GM06990 (cell line): Measurements from ENCODE around the gene PNPLA2.
A peak's percentile ranks its signal among the peaks of the same experiment; 100 is the strongest.

Experiments used
- DNase-seq: peaks from one replicate; pipeline ENCODE4 v3.0.0-alpha.2; 2011; ENCODE audit not compliant: insufficient read length; ENCODE audit errors: extremely low read depth
- H3K27me3 ChIP-seq: replicated peaks from 2 replicates; pipeline ENCODE4 v1.6.0; 2011; ENCODE audit warnings: low read length; ENCODE audit not compliant: control insufficient read depth, insufficient read depth
- H3K36me3 ChIP-seq: 2 replicates; pipeline ENCODE4 v1.5.1; 2011; ENCODE audit warnings: low read length; ENCODE audit not compliant: control insufficient read depth, insufficient read depth
- H3K4me3 ChIP-seq: replicated peaks from 2 replicates; pipeline ENCODE4 v1.5.1; 2011; ENCODE audit warnings: low read depth, mild to moderate bottlenecking, control low read depth, low read length
- TF ChIP-seq, protein P1 (sequence below): IDR thresholded peaks from 2 replicates; pipeline ENCODE4 v1.5.1; 2011; ENCODE audit warnings: low read length, control low read depth, mild to moderate bottlenecking, inconsistent platforms; ENCODE audit not compliant: insufficient read depth, poor library complexity, severe bottlenecking

PNPLA2 gene

GRCh38 chr11:818396-819128, at the start of gene PNPLA2:
Gene PNPLA2, plus strand, starts transcription at chr11:818914. Its CDS starts 805 bp downstream, at chr11:819719.
- Histone ChIP-seq H3K4me3 (peak within 1 kb of the TSS; percentile 82), H3K27me3 (no peaks in the 10 kb centered on the region), H3K36me3 (peaks cover 10% of the 10 kb centered on the region)
- TF ChIP-seq, protein P1, sequence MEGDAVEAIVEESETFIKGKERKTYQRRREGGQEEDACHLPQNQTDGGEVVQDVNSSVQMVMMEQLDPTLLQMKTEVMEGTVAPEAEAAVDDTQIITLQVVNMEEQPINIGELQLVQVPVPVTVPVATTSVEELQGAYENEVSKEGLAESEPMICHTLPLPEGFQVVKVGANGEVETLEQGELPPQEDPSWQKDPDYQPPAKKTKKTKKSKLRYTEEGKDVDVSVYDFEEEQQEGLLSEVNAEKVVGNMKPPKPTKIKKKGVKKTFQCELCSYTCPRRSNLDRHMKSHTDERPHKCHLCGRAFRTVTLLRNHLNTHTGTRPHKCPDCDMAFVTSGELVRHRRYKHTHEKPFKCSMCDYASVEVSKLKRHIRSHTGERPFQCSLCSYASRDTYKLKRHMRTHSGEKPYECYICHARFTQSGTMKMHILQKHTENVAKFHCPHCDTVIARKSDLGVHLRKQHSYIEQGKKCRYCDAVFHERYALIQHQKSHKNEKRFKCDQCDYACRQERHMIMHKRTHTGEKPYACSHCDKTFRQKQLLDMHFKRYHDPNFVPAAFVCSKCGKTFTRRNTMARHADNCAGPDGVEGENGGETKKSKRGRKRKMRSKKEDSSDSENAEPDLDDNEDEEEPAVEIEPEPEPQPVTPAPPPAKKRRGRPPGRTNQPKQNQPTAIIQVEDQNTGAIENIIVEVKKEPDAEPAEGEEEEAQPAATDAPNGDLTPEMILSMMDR = no peak
- DNase-seq = no peak

GRCh38 chr11:769887-770641, 48.6 kb upstream of the PNPLA2 start:
- TF ChIP-seq, protein P1 = no peak
- Histone ChIP-seq H3K36me3 (peaks cover 23% of the 10 kb centered on the region), H3K4me3 (no peak overlapping the region), H3K27me3 (no peaks in the 10 kb centered on the region)
- DNase-seq = no peak

DNA sequence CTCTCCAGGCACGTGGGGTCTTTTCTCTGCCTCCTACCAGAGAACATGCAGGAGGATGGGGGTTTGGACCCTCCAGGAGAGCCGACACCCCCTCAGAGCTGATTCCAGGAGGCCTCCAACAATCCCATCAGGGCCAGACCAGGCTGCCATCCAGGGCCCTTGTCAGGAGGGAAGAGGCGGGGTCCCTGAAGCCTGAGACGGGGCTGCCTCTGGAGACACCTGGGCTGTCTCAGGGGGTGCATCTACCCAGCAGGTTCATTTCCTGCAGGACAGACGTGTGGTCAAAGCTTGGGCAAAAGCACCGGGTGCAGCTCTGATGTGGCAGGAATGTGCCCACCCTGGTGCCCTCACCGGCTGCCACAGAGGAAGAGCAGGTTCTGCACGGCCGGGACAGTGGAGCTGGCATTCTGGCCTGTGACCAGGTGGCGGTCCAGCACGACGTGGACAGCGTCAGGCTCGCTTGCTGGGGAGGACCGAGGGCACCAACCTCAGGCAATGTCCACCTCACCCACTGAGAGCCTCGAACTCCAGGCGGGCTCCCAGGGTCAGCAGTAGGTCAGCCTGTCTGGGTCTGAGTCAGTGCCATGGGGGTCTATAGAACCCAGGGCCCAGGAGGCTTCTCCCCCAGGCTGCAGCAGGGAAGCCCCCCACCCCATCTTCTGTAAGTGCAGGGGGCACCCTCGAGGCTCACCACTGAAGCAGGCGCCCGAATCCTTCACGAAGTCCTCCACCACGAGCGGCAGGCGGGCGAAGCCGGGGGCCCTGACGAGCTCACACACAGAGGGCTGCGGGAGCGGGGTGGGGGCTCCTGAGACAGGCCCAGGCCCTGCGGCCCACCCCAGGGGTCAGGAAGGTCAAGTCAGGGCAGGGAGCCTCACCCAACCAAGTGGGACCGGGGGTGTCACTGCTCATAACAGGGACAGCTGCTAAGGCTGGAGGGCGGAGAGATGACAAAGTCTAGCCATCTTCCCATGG, 47.8 kb upstream of the PNPLA2 start:
- H3K4me3 ChIP-seq = no peak overlapping the region
- H3K27me3 ChIP-seq = no peaks in the 10 kb centered on the region
- H3K36me3 ChIP-seq = peaks cover 22% of the 10 kb centered on the region
- TF ChIP-seq, protein P1 = no peak
- no peak for DNase-seq

- Histone ChIP-seq H3K36me3 (peaks cover 15% of the 10 kb centered on the region), H3K4me3 (no peak overlapping the region), H3K27me3 (no peaks in the 10 kb centered on the region)
- TF ChIP-seq, protein P1 = no peak
- DNase-seq = no peak
Observed at GRCh38 chr11:771617-772204, 47.0 kb upstream of the PNPLA2 start.
